Thyroid gland (tissue), 4 donors: ENCODE results near the gene PLAAT2. TPM values are rescaled to one million over a fixed set of nuclear protein-coding genes. Genes with fewer than 3 reads are reported as not detected.
A peak's percentile ranks its signal among the peaks of the same experiment; 100 is the strongest.

Experiments
- DNase-seq, 2 donors: peaks; one replicate each; pipeline ENCODE4 v3.0.0-alpha.2; 2019
- H3K27ac ChIP-seq, 3 donors: fragments of 200-600 bp; sonication (generic); 1 replicate in 2 of 3; 2 replicates in 1 of 3; pipeline ENCODE4 v1.5.1; 2016 to 2019; ENCODE audit warnings: mild to moderate bottlenecking in 1 of 3, moderate library complexity in 1 of 3
- H3K27me3 ChIP-seq: fragments of 200-600 bp; sonication (generic); one replicate; pipeline ENCODE4 v1.5.1; 2019
- H3K36me3 ChIP-seq, 2 donors: fragments of 200-600 bp; sonication (generic); one replicate each; pipeline ENCODE4 v1.5.1; 2016 to 2019
- H3K4me1 ChIP-seq, 2 donors: fragments of 200-600 bp; sonication (generic); one replicate each; pipeline ENCODE4 v1.5.1; 2017 to 2019
- H3K4me3 ChIP-seq, 3 donors: fragments of 200-600 bp; sonication (generic); replicated peaks in 1 of 3; 1 replicate in 2 of 3; 2 replicates in 1 of 3; pipeline ENCODE4 v1.5.1; 2016; ENCODE audit warnings: mild to moderate bottlenecking in 1 of 3
- H3K9me3 ChIP-seq: fragments of 200-600 bp; sonication (generic); one replicate; pipeline ENCODE4 v1.5.1; 2017
- POLR2A ChIP-seq, 2 donors: fragments of 450-650 bp; IDR thresholded peaks; one replicate each; pipeline ENCODE4 v1.6.1; 2017; ENCODE audit warnings: antibody characterized with exemption in 2 of 2, mild to moderate bottlenecking in 2 of 2, moderate library complexity in 1 of 2
- WGBS, 2 donors: methylation state at CpG; one replicate each; pipeline ENCODE4 v1.1.5; 2017; 5-methylcytosine and 5-hydroxymethylcytosine counted together
- intact Hi-C: fragments of 100-400 bp; cut with DNase I; formaldehyde crosslinking; loops from one replicate; pipeline ENCODE4 v1.15.1; 2023
- total RNA-seq, 4 donors: library from RNA; depleted of rRNA; stranded (reverse); fragments of >200 nt; gene quantifications; one replicate each; pipeline ENCODE4 v1.2.3, GENCODE V29; 2016
- TF ChIP-seq, protein P1 (sequence below), 6 experiments: fragments of 200-600 bp in 3 of 6; fragments of 450-650 bp in 3 of 6; sonication (generic) in 3 of 6; IDR thresholded peaks; one replicate each; pipeline ENCODE4 v1.5.1; 2016 to 2019; ENCODE audit warnings: antibody characterized with exemption in 6 of 6, mild to moderate bottlenecking in 2 of 6, inconsistent platforms in 1 of 6, moderate library complexity in 1 of 6

The PLAAT2 gene
- total RNA-seq, 4 donors from 2014 or later: 1.4 TPM; not detected in 3

- TF ChIP-seq, protein P1, sequence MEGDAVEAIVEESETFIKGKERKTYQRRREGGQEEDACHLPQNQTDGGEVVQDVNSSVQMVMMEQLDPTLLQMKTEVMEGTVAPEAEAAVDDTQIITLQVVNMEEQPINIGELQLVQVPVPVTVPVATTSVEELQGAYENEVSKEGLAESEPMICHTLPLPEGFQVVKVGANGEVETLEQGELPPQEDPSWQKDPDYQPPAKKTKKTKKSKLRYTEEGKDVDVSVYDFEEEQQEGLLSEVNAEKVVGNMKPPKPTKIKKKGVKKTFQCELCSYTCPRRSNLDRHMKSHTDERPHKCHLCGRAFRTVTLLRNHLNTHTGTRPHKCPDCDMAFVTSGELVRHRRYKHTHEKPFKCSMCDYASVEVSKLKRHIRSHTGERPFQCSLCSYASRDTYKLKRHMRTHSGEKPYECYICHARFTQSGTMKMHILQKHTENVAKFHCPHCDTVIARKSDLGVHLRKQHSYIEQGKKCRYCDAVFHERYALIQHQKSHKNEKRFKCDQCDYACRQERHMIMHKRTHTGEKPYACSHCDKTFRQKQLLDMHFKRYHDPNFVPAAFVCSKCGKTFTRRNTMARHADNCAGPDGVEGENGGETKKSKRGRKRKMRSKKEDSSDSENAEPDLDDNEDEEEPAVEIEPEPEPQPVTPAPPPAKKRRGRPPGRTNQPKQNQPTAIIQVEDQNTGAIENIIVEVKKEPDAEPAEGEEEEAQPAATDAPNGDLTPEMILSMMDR (IDR thresholded peaks at IDR 0.05): no peak
- peak in 1 of 2 donors; percentile 21 for TF ChIP-seq POLR2A (IDR thresholded peaks at IDR 0.05)
- peak overlapping the region; percentile 39 to 92 (median 67) for H3K27ac ChIP-seq
- H3K27me3 ChIP-seq: no peaks in the 10 kb centered on the region
- peaks cover 28 to 38% of the 10 kb centered on the region in 2 donors for H3K4me1 ChIP-seq
- H3K4me3 ChIP-seq: no peak overlapping the region
- DNase-seq: peak; percentile 67 to 77
- no peaks in the 10 kb centered on the region for H3K36me3 ChIP-seq
- intact Hi-C loops: no loop called here
- 28 to 29% methylated on average over 5 of the region's 5 CpGs for WGBS, 2 donors
- H3K9me3 ChIP-seq: no peaks in the 10 kb centered on the region
Observed at GRCh38 chr11:63567044-63567840, 4.1 kb upstream of the PLAAT2 start.

DNA sequence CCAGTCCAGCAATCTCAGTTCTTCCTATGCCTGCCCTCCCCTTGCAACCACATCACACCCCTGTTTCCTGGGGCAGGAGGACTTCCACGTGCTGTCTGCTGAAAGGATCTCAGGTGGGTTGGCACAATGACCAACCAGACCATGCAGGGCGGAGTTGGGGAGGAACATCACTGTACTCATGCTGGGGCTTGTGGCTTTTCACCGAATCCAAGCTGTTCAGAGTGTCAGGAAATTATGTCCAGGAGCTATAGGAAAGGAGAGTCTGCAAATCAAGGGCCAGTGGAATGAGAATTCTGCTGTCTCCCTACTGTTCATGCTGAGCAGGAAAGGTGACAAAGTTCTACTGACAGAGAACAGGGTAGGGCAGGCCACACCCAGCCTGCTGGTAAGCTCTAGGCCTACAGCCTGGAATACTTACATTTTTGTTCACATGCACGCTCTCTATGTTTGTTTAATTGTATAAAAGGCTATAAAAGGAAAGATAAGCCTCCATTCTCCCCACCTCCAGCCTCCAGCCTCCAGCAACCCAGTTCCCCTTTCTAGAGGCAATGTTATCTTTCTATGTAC is 1.7 kb upstream of the PLAAT2 start:
- TF ChIP-seq, protein P1 (IDR thresholded peaks at IDR 0.05): no peak
- TF ChIP-seq POLR2A (IDR thresholded peaks at IDR 0.05): peak in 1 of 2 donors; percentile 6
- H3K36me3 ChIP-seq: no peaks in the 10 kb centered on the region
- H3K9me3 ChIP-seq: no peaks in the 10 kb centered on the region
- H3K4me3 ChIP-seq: no peak overlapping the region
- 56 to 66% methylated on average over 4 of the region's 4 CpGs for WGBS, 2 donors
- intact Hi-C loops: no loop called here
- H3K27me3 ChIP-seq: no peaks in the 10 kb centered on the region
- peak; percentile 33 to 36 for DNase-seq
- peak overlapping the region; percentile 62 to 67 (median 66) for H3K27ac ChIP-seq
- H3K4me1 ChIP-seq: peaks cover 41 to 51% of the 10 kb centered on the region in 2 donors

GRCh38 chr11:63564056-63564774 is 1.0 kb upstream of the PLAAT2 start:
- no peaks in the 10 kb centered on the region for H3K27me3 ChIP-seq
- H3K9me3 ChIP-seq: no peaks in the 10 kb centered on the region
- H3K27ac ChIP-seq: peak overlapping the region; percentile 62 to 67 (median 66)
- peak in 1 of 2 donors; percentile 5 for TF ChIP-seq POLR2A (IDR thresholded peaks at IDR 0.05)
- TF ChIP-seq, protein P1 (IDR thresholded peaks at IDR 0.05): no peak
- 27 to 47% methylated on average over 7 of the region's 7 CpGs for WGBS, 2 donors
- H3K36me3 ChIP-seq: no peaks in the 10 kb centered on the region
- no peak overlapping the region for H3K4me3 ChIP-seq
- H3K4me1 ChIP-seq: peaks cover 42 to 58% of the 10 kb centered on the region in 2 donors
- DNase-seq: peak; percentile 91 to 95
- intact Hi-C loops: no loop called here

- Histone ChIP-seq H3K27ac (peak overlapping the region; percentile 77 to 84 (median 83)), H3K36me3 (no peaks in the 10 kb centered on the region), H3K4me3 (no peak overlapping the region), H3K4me1 (peaks cover 27 to 49% of the 10 kb centered on the region in 2 donors), H3K27me3 (no peaks in the 10 kb centered on the region), H3K9me3 (no peaks in the 10 kb centered on the region)
- DNase-seq: peak; percentile 85 to 90
- no peak for TF ChIP-seq POLR2A (IDR thresholded peaks at IDR 0.05)
- TF ChIP-seq, protein P1 (IDR thresholded peaks at IDR 0.05): no peak
- intact Hi-C loops: no loop called here
- 19 to 39% methylated on average over 7 of the region's 7 CpGs for WGBS, 2 donors
Observed at GRCh38 chr11:63560506-63561180, 2.5 kb downstream of the PLAAT2 start.
